Adrenal gland (tissue), 12 donors: Measurements from ENCODE around the gene HID1. TPM values are rescaled to one million over a fixed set of nuclear protein-coding genes. Genes with fewer than 3 reads are reported as not detected.

ENCODE experiments used
- DNase-seq, 7 donors: peaks; one replicate each; pipeline ENCODE4 v3.0.0-alpha.2; 2019 to 2020
- H3K27ac ChIP-seq, 5 donors: fragments of 200-600 bp; sonication (generic) in 4 of 5; 1 replicate in 3 of 5; 2 replicates in 2 of 5; pipeline versions ENCODE4 v1.5.1 to v1.8.0; 2016 to 2020; ENCODE audit warnings: mild to moderate bottlenecking in 1 of 5
- H3K27me3 ChIP-seq: fragments of 200-600 bp; 2 replicates; pipeline ENCODE4 v1.8.0; 2021
- H3K36me3 ChIP-seq, 2 donors: fragments of 200-600 bp; replicated peaks in 1 of 2; 1 replicate in 1 of 2; 2 replicates in 1 of 2; pipeline versions ENCODE4 v1.5.1 to v1.8.0; 2018 to 2022
- H3K4me1 ChIP-seq, 2 donors: fragments of 200-600 bp; replicated peaks in 1 of 2; 1 replicate in 1 of 2; 2 replicates in 1 of 2; pipeline versions ENCODE4 v1.5.1 to v1.8.0; 2018 to 2021
- H3K4me3 ChIP-seq, 4 donors: fragments of 200-600 bp; sonication (generic) in 3 of 4; one replicate each; pipeline ENCODE4 v1.5.1; 2016 to 2018
- H3K9me3 ChIP-seq, 3 donors: fragments of 200-600 bp; sonication (generic) in 1 of 3; replicated peaks in 1 of 3; 1 replicate in 2 of 3; 2 replicates in 1 of 3; pipeline versions ENCODE4 v1.5.1 to v1.8.0; 2016 to 2021
- POLR2A ChIP-seq, 2 donors: fragments of 450-650 bp; IDR thresholded peaks; one replicate each; pipeline ENCODE4 v1.6.1; 2017; ENCODE audit warnings: antibody characterized with exemption in 2 of 2, mild to moderate bottlenecking in 2 of 2, moderate library complexity in 1 of 2
- WGBS, 4 donors: extraction: QIAGEN DNeasy Blood & Tissue Kit in 2 of 4; methylation state at CpG; one replicate each; pipeline versions ENCODE4 v1.1.5 to v1.1.7; 2013 to 2017; 5-methylcytosine and 5-hydroxymethylcytosine counted together
- intact Hi-C, 2 donors: fragments of 100-400 bp; cut with DNase I; formaldehyde crosslinking; loops; one replicate each; pipeline versions ENCODE4 v1.14.1 to v1.15.0; 2022 to 2023
- polyA plus RNA-seq, 3 donors: library from polyadenylated mRNA; stranded (reverse); fragments of 200-250 nt in 2 of 3; fragments of 350-450 nt in 1 of 3; fragmentation: Illumina TruSeq in 1 of 3; extraction: RNeasy Lipid Tissue Mini Kit (QIAGEN cat#74804) in 1 of 3; gene quantifications; one replicate each; pipeline ENCODE4 v1.2.3, GENCODE V29; 2013 to 2014
- total RNA-seq, 9 donors: library from RNA; depleted of rRNA in 4 of 9; stranded (reverse); fragments of >200 nt in 4 of 9; fragments of 120-200 nt in 1 of 9; fragmentation: NEBNext Ultra II Directional in 1 of 9; extraction: Animal tissue kit (Norgen Biotek cat#: 25700) in 1 of 9; gene quantifications; one replicate each; pipeline versions ENCODE4 v1.1.0 to v1.2.4, GENCODE V29; 2013 to 2023
- TF ChIP-seq, protein P1 (sequence below), 6 experiments: fragments of 450-650 bp in 4 of 6; fragments of 200-600 bp in 2 of 6; sonication (generic) in 1 of 6; IDR thresholded peaks; 1 replicate in 5 of 6; 2 replicates in 1 of 6; pipeline versions ENCODE4 v1.5.1 to v1.8.0; 2016 to 2021; ENCODE audit warnings: antibody characterized with exemption in 6 of 6, mild to moderate bottlenecking in 2 of 6, moderate library complexity in 1 of 6
- donor health status: healthy with polysubstance abuse.
- donor health status: Bipolar disorder and iron deficiency.
- donor health status: DM: yes; HTN: yes; CAD: no.
- donor health status: DM: no; HTN: no; CAD: no.
- donor health status: DM: no; HTN: no; CAD: no.
- donor health status: DM: yes; HTN: yes; CAD: no.

Gene HID1
- total and polyA plus RNA-seq, 12 donors = 2.8 to 42.6 (median 8.3) TPM

DNA sequence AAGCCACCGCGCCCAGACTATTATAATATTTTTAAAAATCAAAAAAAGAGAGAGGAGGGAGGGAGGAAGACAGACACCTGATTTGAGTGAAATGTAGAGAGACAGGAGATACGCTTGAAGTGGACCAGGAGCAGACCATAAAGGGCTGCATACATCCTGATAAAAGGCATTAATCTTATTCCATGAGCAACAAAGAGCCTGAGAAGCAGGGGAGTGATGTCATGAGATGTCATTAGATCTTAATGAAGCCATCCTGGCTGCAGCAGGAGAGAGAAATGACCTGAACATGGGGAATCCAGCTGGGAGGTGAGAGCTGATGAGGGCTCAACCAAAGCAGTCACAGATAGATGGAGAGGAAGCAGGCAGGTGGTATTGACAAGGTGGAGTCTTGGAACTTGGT is 5.2 kb upstream of the HID1 start:
- Histone ChIP-seq H3K9me3 (no peaks in the 10 kb centered on the region), H3K4me3 (no peak overlapping the region), H3K27me3 (no peaks in the 10 kb centered on the region), H3K36me3 (no peaks in the 10 kb centered on the region), H3K4me1 (peaks cover 8 to 13% of the 10 kb centered on the region in 2 donors), H3K27ac (no peak overlapping the region)
- intact Hi-C loops = loop anchor here in 1 of 2 donors (10.0 kb wide), 1 partner anchor 57 kb away; no protein-coding TSS in a partner anchor
- TF ChIP-seq POLR2A (IDR thresholded peaks at IDR 0.05) = no peak
- TF ChIP-seq, protein P1, sequence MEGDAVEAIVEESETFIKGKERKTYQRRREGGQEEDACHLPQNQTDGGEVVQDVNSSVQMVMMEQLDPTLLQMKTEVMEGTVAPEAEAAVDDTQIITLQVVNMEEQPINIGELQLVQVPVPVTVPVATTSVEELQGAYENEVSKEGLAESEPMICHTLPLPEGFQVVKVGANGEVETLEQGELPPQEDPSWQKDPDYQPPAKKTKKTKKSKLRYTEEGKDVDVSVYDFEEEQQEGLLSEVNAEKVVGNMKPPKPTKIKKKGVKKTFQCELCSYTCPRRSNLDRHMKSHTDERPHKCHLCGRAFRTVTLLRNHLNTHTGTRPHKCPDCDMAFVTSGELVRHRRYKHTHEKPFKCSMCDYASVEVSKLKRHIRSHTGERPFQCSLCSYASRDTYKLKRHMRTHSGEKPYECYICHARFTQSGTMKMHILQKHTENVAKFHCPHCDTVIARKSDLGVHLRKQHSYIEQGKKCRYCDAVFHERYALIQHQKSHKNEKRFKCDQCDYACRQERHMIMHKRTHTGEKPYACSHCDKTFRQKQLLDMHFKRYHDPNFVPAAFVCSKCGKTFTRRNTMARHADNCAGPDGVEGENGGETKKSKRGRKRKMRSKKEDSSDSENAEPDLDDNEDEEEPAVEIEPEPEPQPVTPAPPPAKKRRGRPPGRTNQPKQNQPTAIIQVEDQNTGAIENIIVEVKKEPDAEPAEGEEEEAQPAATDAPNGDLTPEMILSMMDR (IDR thresholded peaks at IDR 0.05) = no peak
- DNase-seq = no peak
- 83 to 94% (median 86%) methylated on average over 3 of the region's 3 CpGs for WGBS, 4 donors

DNA sequence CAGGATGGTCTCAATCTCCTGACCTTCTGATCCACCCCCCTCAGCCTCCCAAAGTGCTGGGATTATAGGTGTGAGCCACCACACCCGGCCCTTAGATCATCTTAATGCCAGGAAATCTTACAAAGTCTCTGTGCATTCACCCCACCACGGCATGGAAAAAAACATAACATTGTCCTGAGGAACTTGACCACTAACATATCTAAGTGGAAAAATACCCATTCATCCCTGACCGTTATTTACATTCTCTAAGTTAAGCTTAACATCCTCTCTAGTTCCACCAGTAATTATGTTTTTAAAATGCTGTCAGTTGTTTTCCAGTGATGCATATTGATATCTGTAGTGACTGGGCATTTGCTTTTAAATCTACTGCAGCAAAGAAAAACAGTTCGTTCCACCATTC is 3.4 kb upstream of the HID1 start:
- Histone ChIP-seq H3K27me3 (peaks cover 5% of the 10 kb centered on the region), H3K36me3 (no peaks in the 10 kb centered on the region), H3K4me1 (peaks cover 0 to 13% of the 10 kb centered on the region in 2 donors), H3K27ac (no peak overlapping the region), H3K9me3 (no peaks in the 10 kb centered on the region), H3K4me3 (no peak overlapping the region)
- intact Hi-C loops = loop anchor here in 1 of 2 donors (10.0 kb wide), 1 partner anchor 59 kb away; no protein-coding TSS in a partner anchor
- TF ChIP-seq, protein P1 (IDR thresholded peaks at IDR 0.05) = no peak
- TF ChIP-seq POLR2A (IDR thresholded peaks at IDR 0.05) = no peak
- no peak for DNase-seq
- 61 to 77% (median 71%) methylated on average over 4 of the region's 4 CpGs for WGBS, 4 donors

DNA sequence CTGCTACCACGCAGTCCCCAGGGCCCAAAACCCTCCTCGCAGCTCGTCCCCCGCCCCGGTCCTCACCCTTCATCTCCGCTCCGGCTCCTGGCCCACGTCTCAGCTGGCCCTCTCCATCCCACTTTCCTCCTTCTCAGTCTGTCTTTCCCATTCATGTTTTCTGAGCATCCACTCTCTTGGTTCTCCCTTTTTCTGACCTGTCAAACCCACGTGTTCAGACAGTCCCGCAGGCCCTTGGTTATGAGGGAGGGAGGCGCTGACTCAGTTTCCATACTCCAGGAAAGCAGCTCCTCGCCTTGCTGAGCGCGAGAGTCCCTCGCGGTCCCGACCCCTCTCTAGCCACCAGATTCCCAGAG is 392 bp upstream of the HID1 start:
- DNase-seq = no peak
- intact Hi-C loops = loop anchor here in 1 of 2 donors (10.0 kb wide), 1 partner anchor 62 kb away; no protein-coding TSS in a partner anchor
- Histone ChIP-seq H3K4me1 (peaks cover 0 to 13% of the 10 kb centered on the region in 2 donors), H3K36me3 (no peaks in the 10 kb centered on the region), H3K27me3 (peaks cover 5% of the 10 kb centered on the region), H3K27ac (no peak overlapping the region), H3K4me3 (peak overlapping the region in 2 of 4 donors; percentile 19 to 69), H3K9me3 (no peaks in the 10 kb centered on the region)
- 12 to 20% (median 13%) methylated on average over 16 to 17 of the region's 17 CpGs for WGBS, 4 donors
- TF ChIP-seq POLR2A (IDR thresholded peaks at IDR 0.05) = no peak
- TF ChIP-seq, protein P1 (IDR thresholded peaks at IDR 0.05) = no peak

DNA sequence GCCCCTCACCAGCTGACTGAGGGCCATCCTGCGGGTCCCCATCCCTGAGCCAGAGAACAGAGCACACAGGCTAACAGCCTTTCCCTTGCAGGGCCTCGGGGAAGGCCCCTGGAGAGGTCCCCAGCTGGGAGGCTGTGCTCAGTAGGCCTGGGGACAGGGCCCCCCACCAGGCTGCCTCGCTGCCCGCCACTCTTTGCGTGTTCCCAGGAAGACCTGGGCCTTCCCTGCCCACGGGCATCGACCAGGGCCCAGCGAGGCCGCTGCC is 785 bp downstream of the HID1 start:
- intact Hi-C loops = loop anchor here in 1 of 2 donors (10.0 kb wide), 1 partner anchor 63 kb away; no protein-coding TSS in a partner anchor
- H3K4me3 ChIP-seq = peak overlapping the region in 1 of 4 donors; percentile 69
- peaks cover 5% of the 10 kb centered on the region for H3K27me3 ChIP-seq
- peaks cover 0 to 13% of the 10 kb centered on the region in 2 donors for H3K4me1 ChIP-seq
- no peak for TF ChIP-seq POLR2A (IDR thresholded peaks at IDR 0.05)
- TF ChIP-seq, protein P1 (IDR thresholded peaks at IDR 0.05) = no peak
- no peak for DNase-seq
- H3K9me3 ChIP-seq = no peaks in the 10 kb centered on the region
- 33 to 65% methylated on average over 9 of the region's 9 CpGs; no CpG with 5 or more reads in 2 of the 4 donors for WGBS, 4 donors
- H3K36me3 ChIP-seq = no peaks in the 10 kb centered on the region
- H3K27ac ChIP-seq = peak overlapping the region in 2 of 5 donors; percentile 38 to 52
